GM23248 (cell line): ENCODE data around the gene ADAMTSL1. TPM values are rescaled to one million over a fixed set of nuclear protein-coding genes. Genes with fewer than 3 reads are reported as not detected.

Experiments used
- DNase-seq: peaks from one replicate; pipeline ENCODE4 v3.0.0-alpha.2; 2015
- H2AFZ ChIP-seq: fragments of 200-600 bp; sonication (generic); 2 replicates; pipeline ENCODE4 v1.6.1; 2016; ENCODE audit warnings: antibody characterized with exemption
- H3F3A ChIP-seq: fragments of 200-600 bp; sonication (generic); 2 replicates; pipeline ENCODE4 v1.6.1; 2016; ENCODE audit warnings: mild to moderate bottlenecking, antibody characterized with exemption, mixed run types; ENCODE audit not compliant: insufficient read depth
- H3K27ac ChIP-seq: fragments of 200-600 bp; sonication (generic); 2 replicates; pipeline ENCODE4 v1.5.1; 2016; ENCODE audit warnings: mild to moderate bottlenecking
- H3K27me3 ChIP-seq: fragments of 200-600 bp; sonication (generic); replicated peaks from 2 replicates; pipeline ENCODE4 v1.6.1; 2016; ENCODE audit warnings: mild to moderate bottlenecking; ENCODE audit not compliant: insufficient read depth
- H3K36me3 ChIP-seq: fragments of 200-600 bp; sonication (generic); 2 replicates; pipeline ENCODE4 v1.6.1; 2016; ENCODE audit warnings: low read depth, mild to moderate bottlenecking
- H3K4me1 ChIP-seq: fragments of 200-600 bp; sonication (generic); 2 replicates; pipeline ENCODE4 v1.6.1; 2016; ENCODE audit warnings: mild to moderate bottlenecking; ENCODE audit not compliant: insufficient read depth
- H3K4me2 ChIP-seq: fragments of 200-600 bp; sonication (generic); one replicate; pipeline ENCODE4 v1.6.1; 2016; ENCODE audit warnings: mild to moderate bottlenecking; ENCODE audit not compliant: unreplicated experiment
- H3K4me3 ChIP-seq: fragments of 200-600 bp; sonication (generic); 2 replicates; pipeline ENCODE4 v1.5.1; 2016; ENCODE audit warnings: mild to moderate bottlenecking
- H3K79me2 ChIP-seq: fragments of 200-600 bp; sonication (generic); 2 replicates; pipeline ENCODE4 v1.6.1; 2016; ENCODE audit warnings: mild to moderate bottlenecking; ENCODE audit not compliant: insufficient read depth
- H3K9ac ChIP-seq: fragments of 200-600 bp; sonication (generic); 2 replicates; pipeline ENCODE4 v1.6.1; 2016; ENCODE audit warnings: mild to moderate bottlenecking
- H3K9me2 ChIP-seq: fragments of 200-600 bp; sonication (generic); 2 replicates; pipeline ENCODE4 v1.6.1; 2016; ENCODE audit warnings: mixed run types, mild to moderate bottlenecking, moderate library complexity; ENCODE audit not compliant: insufficient read depth
- H3K9me3 ChIP-seq: fragments of 200-600 bp; sonication (generic); one replicate; pipeline ENCODE4 v1.6.1; 2017; ENCODE audit warnings: low read depth
- H4K20me1 ChIP-seq: fragments of 200-600 bp; sonication (generic); 2 replicates; pipeline ENCODE4 v1.6.0; 2016; ENCODE audit not compliant: insufficient read depth
- EZH2 ChIP-seq: fragments of 200-600 bp; sonication (generic); IDR thresholded peaks from 2 replicates; pipeline ENCODE4 v1.6.1; 2018; ENCODE audit warnings: antibody characterized with exemption, mild to moderate bottlenecking; ENCODE audit not compliant: insufficient read depth, poor library complexity, severe bottlenecking
- EZH2phosphoT487 ChIP-seq: fragments of 200-600 bp; sonication (generic); IDR thresholded peaks from 2 replicates; pipeline ENCODE4 v1.6.1; 2018; ENCODE audit warnings: antibody characterized with exemption, moderate library complexity, mild to moderate bottlenecking, low read depth; ENCODE audit not compliant: insufficient read depth
- WGBS, 2 experiments: methylation state at CpG; one replicate each; pipeline ENCODE4 v1.1.6; 2015 to 2017; ENCODE audit warnings: low lambda C conversion rate in 2 of 2, low coverage in 1 of 2; ENCODE audit errors: missing lambda C conversion rate in 2 of 2; 5-methylcytosine and 5-hydroxymethylcytosine counted together
- in situ Hi-C: fragments of 300-500 bp; cut with MboI; formaldehyde crosslinking; loops from 2 replicates; pipeline ENCODE4 v1.15.0; 2020
- polyA plus RNA-seq: library from polyadenylated mRNA; unstranded; fragments of >200 nt; fragmentation: Nextera tagmentation; extraction: Ambion mirVana; gene quantifications from 2 replicates; pipeline ENCODE4 v1.2.1, GENCODE V29; 2016
- total RNA-seq: library from RNA; depleted of rRNA; stranded (reverse); fragments of >200 nt; shearing (Covaris generic); gene quantifications from 2 replicates; pipeline ENCODE4 v1.2.3, GENCODE V29; 2014

ADAMTSL1 gene
- total and polyA plus RNA-seq, 2 experiments from 2014 or later, result 77.0 to 273 TPM

- DNase-seq, result no peak
- H3K9me3 ChIP-seq, result no peaks in the 10 kb centered on the region
- H3K79me2 ChIP-seq, result peaks cover 13% of the 10 kb centered on the region; the same call in 1 of the 2 replicates
- TF ChIP-seq EZH2phosphoT487, result no peak
- no peak for TF ChIP-seq EZH2
- H3F3A ChIP-seq, result peaks cover 48% of the 10 kb centered on the region
- H2AFZ ChIP-seq, result no peak overlapping the region
- no peak overlapping the region for H3K4me3 ChIP-seq
- H3K36me3 ChIP-seq, result peaks cover 69% of the 10 kb centered on the region
- no peaks in the 10 kb centered on the region; the same call in 1 of the 2 replicates for H3K4me1 ChIP-seq
- no peaks in the 10 kb centered on the region for H4K20me1 ChIP-seq
- no peaks in the 10 kb centered on the region for H3K9me2 ChIP-seq
- no peak overlapping the region for H3K4me2 ChIP-seq
- in situ Hi-C loops, result loop anchor here (10.0 kb wide), 1 partner anchor 55 kb away; no protein-coding TSS in a partner anchor
- H3K9ac ChIP-seq, result no peak overlapping the region
- H3K27ac ChIP-seq, result no peak overlapping the region
- no peaks in the 10 kb centered on the region for H3K27me3 ChIP-seq
These were observed 216.0 kb downstream of the ADAMTSL1 start for GRCh38 chr9:18689921-18690320.

- no peak overlapping the region for H3K4me3 ChIP-seq
- H2AFZ ChIP-seq, result no peak overlapping the region
- no peaks in the 10 kb centered on the region for H4K20me1 ChIP-seq
- H3K36me3 ChIP-seq, result peaks cover 67% of the 10 kb centered on the region
- H3K9me2 ChIP-seq, result no peaks in the 10 kb centered on the region
- peaks cover 37% of the 10 kb centered on the region for H3F3A ChIP-seq
- 48 to 56% methylated on average over 5 of the region's 5 CpGs for WGBS, 2 experiments
- DNase-seq, result no peak
- in situ Hi-C loops, result loop anchor here (10.0 kb wide), 1 partner anchor 57 kb away; no protein-coding TSS in a partner anchor
- no peaks in the 10 kb centered on the region; the same call in 1 of the 2 replicates for H3K4me1 ChIP-seq
- TF ChIP-seq EZH2phosphoT487 (no peak), EZH2 (no peak)
- no peaks in the 10 kb centered on the region for H3K9me3 ChIP-seq
- peaks cover 12% of the 10 kb centered on the region; the same call in 1 of the 2 replicates for H3K79me2 ChIP-seq
- no peaks in the 10 kb centered on the region for H3K27me3 ChIP-seq
- no peak overlapping the region for H3K4me2 ChIP-seq
- no peak overlapping the region for H3K27ac ChIP-seq
- H3K9ac ChIP-seq, result no peak overlapping the region
These were observed 218.3 kb downstream of the ADAMTSL1 start for GRCh38 chr9:18692268-18692667.

- 96 to 97% methylated on average over 3 of the region's 3 CpGs for WGBS, 2 experiments
These were observed 219.0 kb downstream of the ADAMTSL1 start for GRCh38 chr9:18692962-18693361.

GRCh38 chr9:18694959-18695668, 221.2 kb downstream of the ADAMTSL1 start:
- H3K27ac ChIP-seq, result no peak overlapping the region
- TF ChIP-seq EZH2 (no peak), EZH2phosphoT487 (no peak)
- H3F3A ChIP-seq, result peaks cover 47% of the 10 kb centered on the region
- H3K36me3 ChIP-seq, result peaks cover 70% of the 10 kb centered on the region
- no peaks in the 10 kb centered on the region for H3K27me3 ChIP-seq
- H3K9me2 ChIP-seq, result no peaks in the 10 kb centered on the region
- in situ Hi-C loops, result loop anchor here (10.0 kb wide), 1 partner anchor 60 kb away; no protein-coding TSS in a partner anchor
- no peaks in the 10 kb centered on the region for H4K20me1 ChIP-seq
- H2AFZ ChIP-seq, result no peak overlapping the region
- no peak overlapping the region for H3K4me2 ChIP-seq
- H3K9ac ChIP-seq, result no peak overlapping the region
- no peaks in the 10 kb centered on the region; the same call in 1 of the 2 replicates for H3K79me2 ChIP-seq
- no peak for DNase-seq
- no peaks in the 10 kb centered on the region for H3K9me3 ChIP-seq
- no peak overlapping the region for H3K4me3 ChIP-seq
- H3K4me1 ChIP-seq, result no peaks in the 10 kb centered on the region; the same call in 1 of the 2 replicates

More at GRCh38 chr9:18692962-18693361, 219.0 kb downstream of the ADAMTSL1 start:
- Histone ChIP-seq H3K9ac (no peak overlapping the region), H3K27me3 (no peaks in the 10 kb centered on the region), H3K79me2 (peaks cover 7% of the 10 kb centered on the region; the same call in 1 of the 2 replicates), H3K4me2 (no peak overlapping the region), H3K9me2 (no peaks in the 10 kb centered on the region), H2AFZ (no peak overlapping the region), H3F3A (peaks cover 37% of the 10 kb centered on the region), H3K9me3 (no peaks in the 10 kb centered on the region), H3K36me3 (peaks cover 68% of the 10 kb centered on the region), H4K20me1 (no peaks in the 10 kb centered on the region), H3K27ac (no peak overlapping the region), H3K4me3 (no peak overlapping the region), H3K4me1 (no peaks in the 10 kb centered on the region; the same call in 1 of the 2 replicates)
- TF ChIP-seq EZH2 (no peak), EZH2phosphoT487 (no peak)
- in situ Hi-C loops, result loop anchor here (10.0 kb wide), 1 partner anchor 58 kb away; no protein-coding TSS in a partner anchor
- no peak for DNase-seq
